HepG2 (cell line): ENCODE results near the gene NDUFA8. TPM values are rescaled to one million over a fixed set of nuclear protein-coding genes. Genes with fewer than 3 reads are reported as not detected.

Experiments
- ATAC-seq: fragments of 200-7000 bp; cut with Tn5 transposase; 3 replicates; pipeline ENCODE4 v1.9.1; 2020; ENCODE audit warnings: mild to moderate bottlenecking, moderate library complexity
- BruUV-seq: library from RNA; stranded (reverse); fragments of 400-500 nt; replicated peaks from 2 replicates; lab custom pipeline; 2021; lab: Mats Ljungman, UMichigan
- CTCF ChIA-PET: fragments of 300-600 bp; formaldehyde crosslinking; extraction: SDS; loops from one replicate; lab custom pipeline; 2021; ENCODE audit warnings: low total read pairs, inconsistent platforms, low intra/inter-chr PET ratio; lab: Yijun Ruan, JAX
- POLR2A ChIA-PET: fragments of 350-600 bp; sonication (Branson Sonifier 250); formaldehyde crosslinking; loops from one replicate; lab custom pipeline; 2020; ENCODE audit warnings: antibody characterized with exemption, inconsistent platforms; lab: Yijun Ruan, JAX
- DNase-seq: peaks from one replicate; pipeline ENCODE4 v3.0.0-alpha.2; 2015; ENCODE audit warnings: low spot score
- FAIRE-seq: peaks from 3 replicates; lab custom pipeline; 2011; peaks lifted over from hg19 to GRCh38; lab: Jason Lieb, UNC
- H2AFZ ChIP-seq: one replicate; pipeline ENCODE4 v1.6.1; 2011; ENCODE audit warnings: low read length, inconsistent platforms
- H3K27ac ChIP-seq: fragments of 300-600 bp; 3 replicates; pipeline ENCODE4 v1.8.0; 2011; ENCODE audit warnings: mixed run types, mild to moderate bottlenecking, mixed read lengths, low read length, inconsistent platforms; ENCODE audit not compliant: insufficient read depth; ENCODE audit errors: extremely low read length
- H3K27me3 ChIP-seq, 2 experiments: fragments of 200-600 bp in 1 of 2; 2 replicates in 1 of 2; 3 replicates in 1 of 2; pipeline versions ENCODE4 v1.6.0 to v1.8.0; 2011; ENCODE audit warnings: low read length in 2 of 2, mild to moderate bottlenecking in 2 of 2, moderate library complexity in 2 of 2, inconsistent platforms in 1 of 2; ENCODE audit not compliant: insufficient read depth in 2 of 2, control insufficient read depth in 1 of 2
- H3K36me3 ChIP-seq, 2 experiments: fragments of 200-600 bp in 1 of 2; replicated peaks in 1 of 2; 2 replicates in 1 of 2; 3 replicates in 1 of 2; pipeline versions ENCODE4 v1.5.1 to v1.8.0; 2011; ENCODE audit warnings: low read length in 2 of 2, inconsistent platforms in 1 of 2; ENCODE audit not compliant: insufficient read depth in 2 of 2, control insufficient read depth in 1 of 2
- H3K4me1 ChIP-seq: 2 replicates; pipeline ENCODE4 v1.5.1; 2012; ENCODE audit warnings: low read length, inconsistent platforms; ENCODE audit not compliant: insufficient read depth
- H3K4me2 ChIP-seq: 2 replicates; pipeline ENCODE4 v1.6.0; 2011; ENCODE audit warnings: low read depth, low read length, inconsistent platforms
- H3K4me3 ChIP-seq, 3 experiments: fragments of 200-600 bp in 1 of 3; sonication (generic), shearing (Covaris generic) in 1 of 3; replicated peaks in 1 of 3; 2 replicates each; pipeline ENCODE4 v1.5.1; 2011 to 2016; ENCODE audit warnings: low read length in 3 of 3, inconsistent platforms in 2 of 3, low read depth in 2 of 3, mild to moderate bottlenecking in 2 of 3, control low read depth in 1 of 3, mixed read lengths in 1 of 3; ENCODE audit not compliant: insufficient read depth in 1 of 3
- H3K79me2 ChIP-seq: one replicate; pipeline ENCODE4 v1.6.1; 2011; ENCODE audit warnings: low read length, inconsistent platforms; ENCODE audit not compliant: insufficient read depth
- H3K9ac ChIP-seq: 2 replicates; pipeline ENCODE4 v1.6.0; 2011; ENCODE audit warnings: mild to moderate bottlenecking, low read depth, low read length, inconsistent platforms; ENCODE audit not compliant: insufficient read depth
- H3K9me3 ChIP-seq: 2 replicates; pipeline ENCODE4 v1.5.1; 2012; ENCODE audit warnings: mild to moderate bottlenecking, low read length
- H4K20me1 ChIP-seq: 2 replicates; pipeline ENCODE4 v1.6.0; 2011; ENCODE audit warnings: inconsistent platforms, mild to moderate bottlenecking, low read length, moderate library complexity; ENCODE audit not compliant: insufficient read depth
- BCL6 ChIP-seq: IDR thresholded peaks from 2 replicates; pipeline ENCODE4 v1.6.1; 2016; ENCODE audit warnings: missing genetic modification reagents, missing compliant biosample characterization
- FOXA3 ChIP-seq: IDR thresholded peaks from 2 replicates; pipeline ENCODE4 v1.6.1; 2016; ENCODE audit warnings: missing genetic modification reagents, missing compliant biosample characterization
- NCOA5 ChIP-seq: sonication (generic); formaldehyde crosslinking; IDR thresholded peaks from 2 replicates; pipeline ENCODE4 v1.4.0; 2020; ENCODE audit warnings: missing genetic modification reagents
- PAXIP1 ChIP-seq: sonication (generic); formaldehyde crosslinking; conservative IDR thresholded peaks from 2 replicates; pipeline ENCODE4 v1.4.0; 2020; ENCODE audit warnings: mild to moderate bottlenecking, missing genetic modification reagents, moderate library complexity
- REPIN1 ChIP-seq: sonication (generic); formaldehyde crosslinking; IDR thresholded peaks from 2 replicates; pipeline ENCODE4 v1.8.0; 2022; ENCODE audit warnings: missing genetic modification reagents, low read depth, mild to moderate bottlenecking, borderline replicate concordance
- TEAD3 ChIP-seq: optimal IDR thresholded peaks from 2 replicates; pipeline ENCODE3; 2016; ENCODE audit warnings: borderline replicate concordance
- THAP11 ChIP-seq: IDR thresholded peaks from 2 replicates; pipeline ENCODE4 v1.6.1; 2016; ENCODE audit warnings: missing biosample characterization, missing genetic modification reagents
- ZBTB20 ChIP-seq: sonication (generic); formaldehyde crosslinking; IDR thresholded peaks from 2 replicates; pipeline ENCODE4 v1.8.1; 2023; ENCODE audit warnings: missing genetic modification reagents, low read depth, mild to moderate bottlenecking, borderline replicate concordance
- ZFX ChIP-seq: sonication (generic); formaldehyde crosslinking; IDR thresholded peaks from 2 replicates; pipeline ENCODE4 v1.4.0; 2020; ENCODE audit warnings: mild to moderate bottlenecking, low read depth, missing genetic modification reagents, moderate library complexity
- ZNF335 ChIP-seq: sonication (generic); formaldehyde crosslinking; IDR thresholded peaks from 2 replicates; pipeline ENCODE4 v1.4.0; 2020; ENCODE audit warnings: missing genetic modification reagents
- ZNF784 ChIP-seq: sonication (generic); formaldehyde crosslinking; IDR thresholded peaks from 2 replicates; pipeline ENCODE4 v1.5.1; 2020; ENCODE audit warnings: missing genetic modification reagents, mild to moderate bottlenecking, borderline replicate concordance
- WGBS: methylation state at CpG from one replicate; pipeline ENCODE4 v1.1.6; 2017; ENCODE audit warnings: low lambda C conversion rate; 5-methylcytosine and 5-hydroxymethylcytosine counted together
- in situ Hi-C: cut with HindIII; loops from 2 replicates; pipeline ENCODE4 v1.10.0; 2017; ENCODE audit warnings: low pct_unique_long_range_greater_than_20kb; ENCODE audit not compliant: extremely low pct_ligation_motif_present
- intact Hi-C: fragments of 100-400 bp; cut with micrococcal nuclease; formaldehyde crosslinking; loops from one replicate; pipeline ENCODE4 v1.10.0; 2022; ENCODE audit not compliant: unreplicated experiment
- polyA plus RNA-seq, 8 experiments: library from polyadenylated mRNA; depleted of rRNA in 3 of 8; stranded (reverse) in 7 of 8; unstranded in 1 of 8; fragments of >200 nt; fragmentation: Illumina TruSeq in 4 of 8; extraction: Trizol in 4 of 8; gene quantifications; 2 replicates each; pipeline versions ENCODE4 v1.2.1 to v1.2.3, GENCODE V29; 2011 to 2016; ENCODE audit warnings: low read depth in 4 of 8, missing spikeins in 1 of 8, mixed read lengths in 1 of 8; ENCODE audit not compliant: insufficient read depth in 1 of 8
- total RNA-seq, 5 experiments: library from RNA; depleted of rRNA; stranded (reverse); fragments of >200 nt; fragmentation: Illumina TruSeq; extraction: Trizol; gene quantifications; 2 replicates each; pipeline ENCODE4 v1.2.3, GENCODE V29; 2016; ENCODE audit warnings: low read depth in 1 of 5
- TF ChIP-seq, protein P1 (sequence below): sonication (generic); formaldehyde crosslinking; IDR thresholded peaks from 2 replicates; pipeline ENCODE4 v1.5.0; 2020; ENCODE audit warnings: mild to moderate bottlenecking, missing genetic modification reagents, moderate library complexity
- TF ChIP-seq, protein P2 (sequence below): sonication (generic); formaldehyde crosslinking; conservative IDR thresholded peaks from 2 replicates; pipeline ENCODE4 v1.4.0; 2020; ENCODE audit warnings: missing genetic modification reagents

Gene NDUFA8
- total and polyA plus RNA-seq, 2 of the 13 experiments (the other 11 are each of a cell fraction or from before 2014, with no cell fraction given) = 68.6 to 71.7 TPM

DNA sequence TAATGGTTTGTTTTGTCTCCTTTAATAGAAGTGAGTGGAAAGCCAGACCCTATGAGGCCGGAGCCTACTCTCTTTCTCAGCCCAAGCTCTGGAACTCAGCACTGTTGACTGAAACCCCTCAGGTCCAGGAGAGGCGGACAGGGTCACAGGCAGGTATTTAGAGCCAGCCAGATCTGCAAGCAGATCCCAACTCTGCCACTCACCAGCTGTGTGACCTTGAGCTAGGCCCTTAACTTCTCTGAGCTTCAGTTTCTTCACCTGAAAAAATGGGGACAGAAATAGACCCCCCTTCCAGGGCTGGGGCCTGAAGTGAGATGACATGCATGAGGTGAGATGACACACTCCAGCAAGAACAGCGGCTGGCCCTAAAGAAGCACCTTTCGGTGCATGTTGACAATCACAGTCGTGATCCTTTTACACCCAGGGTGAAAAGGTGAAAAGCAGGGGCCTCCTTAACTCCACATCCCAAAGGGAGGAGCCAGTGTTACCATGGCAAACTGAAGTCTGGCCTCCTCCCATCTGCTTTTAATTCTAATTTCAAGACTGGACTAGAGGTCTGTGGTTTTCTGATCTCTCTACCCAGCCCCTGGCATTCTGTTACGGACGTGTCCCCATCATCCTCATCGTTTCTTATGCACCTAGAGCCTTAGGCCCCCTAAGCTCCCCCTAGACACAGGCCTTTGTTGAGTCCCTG lies 27.3 kb upstream of the NDUFA8 start (continued):
- TF ChIP-seq REPIN1 (CRISPR knock-in tag) = no peak
- no peak for TF ChIP-seq THAP11 (CRISPR knock-in tag)
- TF ChIP-seq ZNF335 (CRISPR knock-in tag) = no peak
- no peak for TF ChIP-seq TEAD3 (CRISPR knock-in tag)
- no peak for TF ChIP-seq FOXA3

DNA sequence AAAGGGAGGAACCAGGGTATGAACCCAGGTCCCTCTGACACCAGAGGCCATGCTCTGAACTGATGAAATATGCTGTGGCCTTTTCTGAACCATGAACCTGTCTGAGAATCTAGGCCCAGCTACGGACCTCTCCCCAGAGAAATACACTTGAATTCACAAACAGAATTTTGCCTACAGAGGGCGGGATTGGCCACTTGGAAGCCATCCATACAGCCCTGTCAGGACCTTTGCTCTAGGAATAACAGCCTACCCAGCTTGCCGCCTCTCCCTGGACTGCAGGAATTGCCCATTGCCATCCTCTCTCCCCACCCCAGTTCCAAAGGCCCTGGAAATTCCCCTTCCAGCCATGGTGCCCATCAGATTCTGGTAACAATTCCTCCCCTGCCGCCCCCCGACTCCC lies 26.7 kb upstream of the NDUFA8 start:
- Histone ChIP-seq H3K36me3 (no peaks in the 10 kb centered on the region), H3K9me3 (no peaks in the 10 kb centered on the region), H3K27ac (no peak overlapping the region), H3K4me3 (0 out of 6 replicates have a peak overlapping the region, but pooled peaks of 1 of the 3 experiments have one; percentile 37), H3K27me3 (no peaks in the 10 kb centered on the region), H4K20me1 (no peaks in the 10 kb centered on the region), H2AFZ (no peak overlapping the region), H3K9ac (no peak overlapping the region), H3K4me2 (peak overlapping the region; percentile 49), H3K79me2 (no peaks in the 10 kb centered on the region), H3K4me1 (peaks cover 57% of the 10 kb centered on the region)
- POLR2A ChIA-PET = interaction anchor here (0.9 to 1.1 kb wide), 2 partner anchors 18 to 79 kb away, joined by 3 read pairs; partner anchors contain the start of genes MRRF and RBM18
- DNase-seq = peak; percentile 78
- no TSS peak for BruUV-seq
- peak; percentile 91 for ATAC-seq
- intact Hi-C loops (loop anchor here (1.0 to 5.0 kb wide), 3 partner anchors 34 to 164 kb away; partner anchors contain the start of genes MRRF and RBM18), in situ Hi-C loops (no loop called here)
- WGBS = 6% methylated on average over 3 of the region's 5 CpGs
- CTCF ChIA-PET = no interaction called here
- peak; percentile 86 for FAIRE-seq
- no peak for TF ChIP-seq NCOA5
- TF ChIP-seq PAXIP1 = peak; percentile 43
- peak; percentile 27; the same call in 1 of the 2 replicates for TF ChIP-seq BCL6 (CRISPR knock-in tag)
- TF ChIP-seq ZNF784 (CRISPR knock-in tag) = 0 out of 2 replicates have a peak, but pooled peaks have one; percentile 42
- TF ChIP-seq ZFX (CRISPR knock-in tag) = peak; percentile 24; the same call in 1 of the 2 replicates
- TF ChIP-seq, protein P1, sequence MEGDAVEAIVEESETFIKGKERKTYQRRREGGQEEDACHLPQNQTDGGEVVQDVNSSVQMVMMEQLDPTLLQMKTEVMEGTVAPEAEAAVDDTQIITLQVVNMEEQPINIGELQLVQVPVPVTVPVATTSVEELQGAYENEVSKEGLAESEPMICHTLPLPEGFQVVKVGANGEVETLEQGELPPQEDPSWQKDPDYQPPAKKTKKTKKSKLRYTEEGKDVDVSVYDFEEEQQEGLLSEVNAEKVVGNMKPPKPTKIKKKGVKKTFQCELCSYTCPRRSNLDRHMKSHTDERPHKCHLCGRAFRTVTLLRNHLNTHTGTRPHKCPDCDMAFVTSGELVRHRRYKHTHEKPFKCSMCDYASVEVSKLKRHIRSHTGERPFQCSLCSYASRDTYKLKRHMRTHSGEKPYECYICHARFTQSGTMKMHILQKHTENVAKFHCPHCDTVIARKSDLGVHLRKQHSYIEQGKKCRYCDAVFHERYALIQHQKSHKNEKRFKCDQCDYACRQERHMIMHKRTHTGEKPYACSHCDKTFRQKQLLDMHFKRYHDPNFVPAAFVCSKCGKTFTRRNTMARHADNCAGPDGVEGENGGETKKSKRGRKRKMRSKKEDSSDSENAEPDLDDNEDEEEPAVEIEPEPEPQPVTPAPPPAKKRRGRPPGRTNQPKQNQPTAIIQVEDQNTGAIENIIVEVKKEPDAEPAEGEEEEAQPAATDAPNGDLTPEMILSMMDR (CRISPR knock-in tag) = peak; percentile 78
- TF ChIP-seq, protein P2, sequence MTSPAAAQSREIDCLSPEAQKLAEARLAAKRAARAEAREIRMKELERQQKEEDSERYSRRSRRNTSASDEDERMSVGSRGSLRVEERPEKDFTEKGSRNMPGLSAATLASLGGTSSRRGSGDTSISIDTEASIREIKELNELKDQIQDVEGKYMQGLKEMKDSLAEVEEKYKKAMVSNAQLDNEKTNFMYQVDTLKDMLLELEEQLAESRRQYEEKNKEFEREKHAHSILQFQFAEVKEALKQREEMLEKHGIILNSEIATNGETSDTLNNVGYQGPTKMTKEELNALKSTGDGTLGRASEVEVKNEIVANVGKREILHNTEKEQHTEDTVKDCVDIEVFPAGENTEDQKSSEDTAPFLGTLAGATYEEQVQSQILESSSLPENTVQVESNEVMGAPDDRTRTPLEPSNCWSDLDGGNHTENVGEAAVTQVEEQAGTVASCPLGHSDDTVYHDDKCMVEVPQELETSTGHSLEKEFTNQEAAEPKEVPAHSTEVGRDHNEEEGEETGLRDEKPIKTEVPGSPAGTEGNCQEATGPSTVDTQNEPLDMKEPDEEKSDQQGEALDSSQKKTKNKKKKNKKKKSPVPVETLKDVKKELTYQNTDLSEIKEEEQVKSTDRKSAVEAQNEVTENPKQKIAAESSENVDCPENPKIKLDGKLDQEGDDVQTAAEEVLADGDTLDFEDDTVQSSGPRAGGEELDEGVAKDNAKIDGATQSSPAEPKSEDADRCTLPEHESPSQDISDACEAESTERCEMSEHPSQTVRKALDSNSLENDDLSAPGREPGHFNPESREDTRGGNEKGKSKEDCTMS (CRISPR knock-in tag) = no peak
- no peak for TF ChIP-seq ZBTB20 (CRISPR knock-in tag)
